ENCODE data around the gene EEF1AKMT1.

DNA sequence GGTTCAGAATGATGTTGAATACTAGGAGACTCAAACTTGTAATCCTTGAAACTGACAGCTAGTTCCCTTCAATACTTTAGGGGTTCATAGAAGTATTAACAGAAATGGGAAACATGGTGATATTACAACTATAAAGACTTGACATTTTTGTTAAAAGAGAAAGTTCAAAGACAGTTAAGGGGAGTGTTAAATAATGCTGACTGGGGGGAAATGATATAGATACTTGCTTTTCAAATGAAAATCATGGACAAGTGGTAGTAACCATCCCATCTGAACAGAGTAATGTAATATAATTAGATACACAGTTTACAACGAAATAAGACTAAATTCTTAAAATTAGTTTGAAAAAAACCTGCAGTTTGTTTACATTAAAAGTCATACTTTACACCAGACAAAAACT, 6.6 kb upstream of the EEF1AKMT1 start:
- TF ChIP-seq, protein P1, sequence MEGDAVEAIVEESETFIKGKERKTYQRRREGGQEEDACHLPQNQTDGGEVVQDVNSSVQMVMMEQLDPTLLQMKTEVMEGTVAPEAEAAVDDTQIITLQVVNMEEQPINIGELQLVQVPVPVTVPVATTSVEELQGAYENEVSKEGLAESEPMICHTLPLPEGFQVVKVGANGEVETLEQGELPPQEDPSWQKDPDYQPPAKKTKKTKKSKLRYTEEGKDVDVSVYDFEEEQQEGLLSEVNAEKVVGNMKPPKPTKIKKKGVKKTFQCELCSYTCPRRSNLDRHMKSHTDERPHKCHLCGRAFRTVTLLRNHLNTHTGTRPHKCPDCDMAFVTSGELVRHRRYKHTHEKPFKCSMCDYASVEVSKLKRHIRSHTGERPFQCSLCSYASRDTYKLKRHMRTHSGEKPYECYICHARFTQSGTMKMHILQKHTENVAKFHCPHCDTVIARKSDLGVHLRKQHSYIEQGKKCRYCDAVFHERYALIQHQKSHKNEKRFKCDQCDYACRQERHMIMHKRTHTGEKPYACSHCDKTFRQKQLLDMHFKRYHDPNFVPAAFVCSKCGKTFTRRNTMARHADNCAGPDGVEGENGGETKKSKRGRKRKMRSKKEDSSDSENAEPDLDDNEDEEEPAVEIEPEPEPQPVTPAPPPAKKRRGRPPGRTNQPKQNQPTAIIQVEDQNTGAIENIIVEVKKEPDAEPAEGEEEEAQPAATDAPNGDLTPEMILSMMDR (IDR thresholded peaks at IDR 0.05): no peak
- TF ChIP-seq POLR2A (IDR thresholded peaks at IDR 0.05): no peak

Measured in heart left ventricle (tissue), 13 donors.